HG02870 (cell line): ENCODE measurements around the gene VAV3.

Experiments
- ATAC-seq: cut with Tn5 transposase; IDR thresholded peaks from one replicate; pipeline ENCODE4 v1.9.1; 2021; ENCODE audit warnings: mild to moderate bottlenecking, moderate library complexity; ENCODE audit not compliant: unreplicated experiment

The VAV3 gene

DNA sequence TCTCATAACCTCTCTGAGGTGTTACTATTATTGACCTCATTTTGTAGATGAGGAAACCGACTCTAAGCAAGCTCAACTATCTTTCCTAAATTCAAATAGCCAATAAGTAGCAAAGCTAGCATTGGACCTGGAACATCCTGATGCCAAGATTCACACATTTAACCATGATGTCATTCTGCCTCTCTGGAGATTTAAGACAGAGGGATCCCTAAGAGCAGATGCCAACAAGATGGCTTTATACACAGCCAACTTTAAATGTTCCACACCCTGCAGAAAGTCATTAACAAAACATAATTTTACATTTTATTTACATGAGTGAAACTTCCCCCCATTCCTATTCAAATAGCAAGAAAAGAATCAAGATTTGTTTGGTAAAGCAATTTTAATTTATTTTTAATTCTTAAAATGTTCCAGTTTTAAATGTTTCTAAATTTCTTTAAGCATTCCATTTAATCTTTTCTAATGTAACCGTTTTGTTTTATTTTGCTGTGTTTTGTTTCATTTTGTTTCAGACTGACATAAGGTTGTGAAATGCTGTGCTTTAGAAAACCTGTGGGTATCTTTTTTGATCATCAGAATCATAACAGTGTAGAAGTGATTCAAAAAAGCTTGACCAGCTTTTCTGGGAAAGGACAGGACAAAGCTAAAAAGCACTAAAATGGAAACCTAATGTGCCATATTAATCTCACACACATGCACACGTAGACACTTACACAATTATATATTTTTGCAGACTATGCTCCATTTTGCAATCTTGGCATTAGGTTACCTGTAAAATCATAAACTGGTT is 7.6 kb upstream of the VAV3 start:
- no peak for ATAC-seq

DNA sequence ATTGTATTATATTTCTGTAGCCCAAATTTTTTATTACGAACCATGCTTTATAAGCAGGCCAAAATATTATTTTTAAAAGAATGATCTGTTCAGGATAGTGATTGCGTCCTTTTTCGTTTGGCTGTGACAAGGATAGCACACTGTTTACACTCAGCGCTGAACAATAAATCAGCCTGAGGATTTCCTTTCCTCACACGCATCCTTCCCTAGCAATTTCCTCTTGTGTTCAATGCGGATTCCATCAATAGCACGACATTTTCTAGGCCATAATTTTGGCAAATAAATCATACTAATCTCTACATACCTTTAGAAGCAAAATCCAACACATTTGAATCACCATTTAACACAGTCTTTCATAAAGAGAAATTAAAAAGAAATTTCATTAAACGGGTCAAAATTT is 1.6 kb upstream of the VAV3 start:
- no peak for ATAC-seq

DNA sequence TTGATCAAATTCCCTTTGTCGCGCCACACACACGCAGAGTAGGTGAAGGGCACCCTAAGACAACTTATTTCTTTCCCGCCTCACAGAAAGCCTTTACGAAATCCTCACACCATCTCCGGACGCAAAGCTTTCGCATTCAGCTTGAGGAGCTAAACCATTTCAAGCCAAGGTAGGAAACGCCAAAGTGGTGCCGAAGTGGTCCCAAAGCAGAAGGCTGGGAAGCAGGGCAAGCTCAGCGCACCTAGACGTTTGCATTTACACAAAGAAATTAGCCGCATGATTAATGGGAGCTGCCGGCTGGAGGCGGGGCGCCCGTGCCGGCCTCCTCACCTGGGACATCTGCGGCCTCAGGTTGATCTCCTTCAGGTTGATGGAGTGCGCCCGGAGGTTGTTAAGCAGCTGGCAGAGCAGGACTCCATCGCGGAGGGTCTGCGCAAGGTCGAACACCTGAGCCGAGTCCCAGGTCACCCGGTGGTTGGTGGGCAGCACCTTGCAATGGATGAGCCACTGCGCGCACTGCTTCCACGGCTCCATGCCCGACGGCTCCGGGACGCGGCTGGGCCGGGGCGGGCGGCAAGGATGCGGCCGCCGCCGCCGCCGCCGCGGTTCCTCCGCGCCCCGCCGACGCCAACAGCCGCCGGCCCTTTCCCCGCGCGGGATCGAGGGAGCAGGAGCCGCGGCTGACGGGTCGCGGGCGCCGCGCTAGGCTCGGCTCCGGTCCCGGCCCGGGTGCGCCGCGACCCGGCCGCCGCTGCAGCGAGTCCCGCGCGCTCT is 457 bp downstream of the VAV3 start:
- no peak for ATAC-seq

DNA sequence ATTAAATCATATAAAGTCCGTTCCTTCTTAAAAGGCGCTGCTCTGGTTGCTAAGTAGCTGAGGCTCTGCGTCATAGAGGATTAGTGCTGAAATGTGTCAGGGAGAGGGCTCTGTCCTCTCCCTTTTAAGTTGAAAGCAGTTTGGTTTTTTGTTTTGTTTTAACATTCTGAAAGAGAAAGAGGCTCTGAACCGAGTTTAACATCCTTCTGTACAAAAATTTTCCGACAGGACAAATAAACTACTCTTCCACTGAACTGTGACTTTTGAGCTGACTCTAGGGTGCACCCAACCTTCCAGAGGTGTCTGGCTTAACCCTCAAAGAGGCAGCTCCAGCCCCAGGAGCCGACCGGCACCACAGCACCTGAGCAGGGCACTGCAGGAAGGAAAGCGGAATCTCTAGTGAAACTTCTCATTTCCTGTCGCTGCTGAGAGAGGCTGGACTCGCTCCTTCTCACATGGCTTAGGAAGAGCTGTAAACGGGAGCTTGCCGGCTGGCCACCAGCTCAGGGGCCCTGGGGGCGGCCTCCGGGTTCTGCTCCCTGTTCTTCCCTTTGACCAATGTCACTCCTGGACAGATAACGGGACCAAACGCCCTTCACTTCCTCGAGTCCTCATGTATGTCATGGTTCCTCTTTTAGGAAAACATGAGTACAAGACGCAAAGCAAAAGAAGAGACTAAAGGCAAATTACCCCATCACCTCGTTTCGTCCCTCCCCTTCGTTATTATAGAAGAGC is 1.2 kb downstream of the VAV3 start:
- peak; percentile 78 for ATAC-seq

DNA sequence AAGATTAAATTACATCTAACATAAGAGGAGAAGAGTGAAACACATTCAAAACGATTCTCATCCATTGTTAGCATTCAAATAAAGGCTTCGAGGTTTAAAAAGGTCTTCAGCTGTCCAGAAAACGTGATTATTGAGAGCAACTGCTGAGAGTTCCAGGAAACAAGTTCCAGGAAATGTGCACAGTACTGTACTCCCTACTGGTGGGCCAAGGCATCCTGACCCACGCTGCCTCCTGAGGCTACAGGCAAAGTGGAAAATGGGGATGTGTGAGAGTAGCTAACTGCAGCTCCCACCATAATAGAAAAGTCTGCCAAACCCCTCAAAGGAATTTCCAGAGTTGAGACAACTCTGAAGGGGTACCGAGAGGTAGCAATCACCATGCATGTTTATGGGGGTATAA is 2.0 kb downstream of the VAV3 start:
- no peak for ATAC-seq

DNA sequence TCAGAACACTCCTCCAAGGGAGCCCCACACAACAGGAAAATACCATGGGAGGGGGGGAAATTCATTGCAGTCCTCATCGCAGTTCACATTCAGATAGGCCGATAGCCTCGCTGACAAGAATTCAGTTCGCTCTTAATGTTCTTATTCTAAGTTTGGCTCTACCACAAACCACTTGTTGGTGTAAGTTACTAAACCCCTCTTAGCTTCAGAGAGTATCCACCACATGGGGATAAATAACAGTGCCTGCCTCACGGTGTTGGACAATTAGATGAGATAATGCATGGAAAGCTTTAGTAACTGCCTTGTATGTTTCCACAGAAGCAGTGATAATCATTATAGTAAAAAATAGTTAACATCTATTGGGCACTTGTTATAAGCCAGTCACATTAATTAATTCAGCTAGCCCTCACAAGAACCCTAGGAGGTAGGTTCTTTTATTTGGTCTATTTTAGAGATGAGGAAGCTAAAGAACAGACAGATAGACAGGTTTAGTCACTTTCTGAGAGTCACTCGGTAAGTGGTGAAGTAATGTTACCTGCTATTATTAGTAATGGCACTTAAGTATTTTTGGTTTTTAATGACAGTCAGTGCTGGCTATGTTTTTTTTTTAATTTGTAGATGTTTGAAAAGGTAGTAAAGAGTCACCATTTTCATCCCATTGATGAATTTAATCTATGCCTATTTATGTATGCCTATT is 10.1 kb downstream of the VAV3 start:
- no peak for ATAC-seq

DNA sequence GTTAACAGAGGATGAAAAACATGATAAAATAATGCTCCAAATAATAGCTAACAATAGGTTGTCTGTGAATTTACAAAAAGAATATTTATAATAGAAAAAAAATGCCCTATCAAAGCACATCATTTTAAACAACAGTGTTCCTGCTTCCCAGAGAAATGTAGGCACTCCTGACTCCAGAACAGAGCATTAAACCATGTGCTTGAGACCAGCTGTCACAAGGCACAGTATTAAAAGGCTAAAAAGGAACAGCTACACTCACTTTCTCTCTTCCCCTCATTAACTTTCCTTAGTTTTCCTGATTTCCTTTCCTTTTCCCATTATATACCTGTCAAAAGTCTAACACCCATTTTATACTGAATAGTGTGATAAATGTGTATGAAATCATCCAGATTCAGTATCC is 10.9 kb downstream of the VAV3 start:
- ATAC-seq: no peak

DNA sequence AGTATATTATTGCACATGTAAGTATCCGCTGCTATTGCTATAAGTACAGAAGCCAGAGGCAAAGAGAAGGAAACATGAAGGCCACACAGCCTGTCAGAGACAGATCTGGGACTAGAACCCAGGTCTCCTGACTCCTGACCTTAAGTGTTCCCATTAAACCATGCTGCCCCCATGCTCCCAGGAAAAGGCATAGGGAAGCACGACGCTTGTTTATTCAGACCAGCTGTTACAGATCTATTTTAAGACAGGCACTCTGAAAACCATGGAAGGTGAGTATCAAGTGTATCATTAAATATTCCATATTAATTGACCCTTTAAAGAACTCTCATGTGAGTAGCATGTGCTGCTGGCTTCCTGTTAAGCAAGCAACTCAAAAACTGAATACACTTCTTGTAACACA is 11.4 kb downstream of the VAV3 start:
- ATAC-seq: no peak

DNA sequence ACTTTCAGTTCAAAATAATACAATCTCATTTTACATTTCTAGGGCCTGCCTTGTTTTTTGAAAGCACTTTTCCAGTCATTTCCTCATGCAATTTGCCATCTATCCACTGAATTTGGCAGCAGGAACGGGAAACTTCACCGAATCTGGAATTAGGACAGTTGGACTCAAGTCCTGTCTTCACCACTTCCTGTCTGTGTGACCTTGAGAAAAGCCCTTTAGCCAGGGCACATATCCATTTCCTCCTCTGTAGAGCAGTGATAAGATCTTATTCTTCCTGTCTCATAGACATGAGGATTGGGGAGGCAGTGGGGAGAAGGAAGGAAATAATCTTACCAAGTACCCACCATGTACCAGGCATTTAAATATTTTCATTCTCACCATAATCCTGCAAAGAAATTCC is 12.0 kb downstream of the VAV3 start:
- no peak for ATAC-seq

DNA sequence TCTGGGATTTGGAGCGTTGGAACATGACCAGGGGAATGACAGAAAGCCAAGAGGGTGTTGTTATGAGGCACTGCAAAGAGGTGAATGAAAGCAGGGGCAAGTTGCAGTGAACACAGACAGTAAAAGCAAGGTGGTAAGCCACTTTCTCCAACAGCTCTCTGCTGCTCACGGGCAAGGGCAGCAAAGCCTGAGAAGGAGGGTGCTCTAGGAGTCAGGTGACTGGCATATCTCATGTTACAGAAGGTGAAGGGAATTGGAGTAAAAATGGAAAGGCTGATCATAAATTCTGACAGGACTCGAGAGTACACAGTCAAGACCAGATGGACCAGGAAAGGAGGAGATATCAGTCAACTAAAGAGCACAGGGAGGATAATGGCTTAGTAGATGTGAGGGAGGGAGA is 14.5 kb downstream of the VAV3 start:
- no peak for ATAC-seq

DNA sequence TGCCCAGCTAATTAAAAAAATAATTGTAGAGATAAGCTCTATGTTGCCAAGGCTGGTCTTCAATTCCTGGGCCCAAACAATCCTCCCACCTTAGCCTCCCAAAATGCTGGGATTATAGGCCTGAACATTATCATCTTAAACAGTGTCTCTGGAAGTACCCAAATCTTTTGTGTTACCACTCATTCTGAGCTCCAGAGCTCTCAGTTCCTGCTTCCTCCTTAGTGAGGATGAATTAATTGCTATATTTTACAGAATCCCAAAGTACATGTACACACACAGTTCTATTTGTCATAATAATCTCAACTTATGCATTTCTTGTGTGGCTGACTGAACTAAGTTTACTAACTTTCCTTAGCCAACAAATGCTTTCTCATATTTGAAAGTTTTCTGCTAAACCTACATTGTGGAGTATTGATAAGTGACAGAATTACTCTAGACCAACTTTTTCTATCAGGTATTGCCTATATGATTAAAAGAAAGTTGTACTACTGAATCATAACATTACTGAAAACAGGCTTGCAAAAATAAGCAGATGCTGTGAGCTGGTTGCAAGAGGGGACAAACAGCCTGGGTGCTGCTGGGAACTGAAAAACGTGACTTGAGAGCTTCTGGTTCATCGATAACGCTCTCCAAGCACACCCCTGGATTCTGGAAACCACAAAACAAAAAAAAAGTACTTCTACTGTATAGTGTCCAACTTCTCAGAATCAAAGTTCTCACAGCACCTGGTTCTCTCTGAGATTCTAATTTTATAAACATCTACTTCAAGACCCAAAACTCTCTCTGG is 15.3 kb downstream of the VAV3 start:
- peak; percentile 97 for ATAC-seq

DNA sequence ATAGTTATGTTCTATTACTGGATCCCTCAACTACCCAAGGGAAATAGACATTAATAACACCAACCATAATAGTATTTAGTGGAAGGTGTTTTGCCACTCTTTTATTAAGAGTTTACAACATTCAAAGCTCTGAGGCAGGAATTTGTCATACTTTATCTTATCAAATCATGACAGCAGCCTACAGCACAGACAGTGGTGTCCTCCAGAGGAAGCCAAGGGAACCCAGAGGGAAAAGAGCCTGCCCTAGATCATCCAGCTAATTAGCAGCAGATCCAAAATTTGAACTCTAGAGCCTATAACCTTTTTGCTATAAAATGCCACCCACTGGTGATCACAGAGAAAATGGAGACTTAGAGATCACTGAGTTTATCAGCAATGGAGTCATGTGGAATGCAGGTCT is 18.2 kb downstream of the VAV3 start:
- no peak for ATAC-seq

DNA sequence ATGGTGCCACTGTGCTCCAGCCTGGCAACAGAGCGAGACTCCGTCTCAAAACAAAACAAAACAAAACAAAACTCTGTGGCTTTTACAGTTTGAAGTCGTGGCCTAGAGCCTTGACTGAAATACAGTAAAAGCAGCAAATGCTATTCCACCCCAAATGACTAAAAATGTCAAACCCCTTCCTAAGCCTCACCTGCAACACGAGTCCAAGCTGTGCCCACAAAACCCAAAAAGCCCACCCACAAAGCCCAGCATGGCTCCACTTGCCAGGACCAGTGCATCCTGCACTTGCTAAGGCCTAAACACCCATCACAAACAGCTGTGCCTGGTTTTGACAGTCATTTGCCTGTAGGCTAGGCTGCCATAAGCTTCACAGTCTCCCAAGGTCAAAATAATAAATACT is 21.3 kb downstream of the VAV3 start:
- no peak for ATAC-seq

DNA sequence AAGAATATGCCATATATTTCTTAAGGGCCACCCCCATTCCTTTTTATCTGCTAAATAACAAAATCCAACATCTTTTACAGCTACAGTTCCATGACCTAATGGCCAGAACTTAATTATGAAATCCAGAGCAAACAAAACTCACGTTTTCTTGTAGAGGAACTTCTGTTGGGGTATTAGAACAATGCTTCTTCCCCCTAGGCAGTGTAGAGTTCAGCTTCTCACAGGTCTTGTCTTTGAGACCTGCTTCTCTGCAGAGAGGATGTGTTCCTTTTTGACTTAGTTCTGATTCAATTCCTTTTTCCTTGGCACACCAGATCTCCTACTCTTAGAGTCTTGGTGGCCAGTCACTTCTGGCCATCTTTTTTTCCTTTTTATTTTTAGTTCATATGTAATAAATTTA is 22.2 kb downstream of the VAV3 start:
- no peak for ATAC-seq

DNA sequence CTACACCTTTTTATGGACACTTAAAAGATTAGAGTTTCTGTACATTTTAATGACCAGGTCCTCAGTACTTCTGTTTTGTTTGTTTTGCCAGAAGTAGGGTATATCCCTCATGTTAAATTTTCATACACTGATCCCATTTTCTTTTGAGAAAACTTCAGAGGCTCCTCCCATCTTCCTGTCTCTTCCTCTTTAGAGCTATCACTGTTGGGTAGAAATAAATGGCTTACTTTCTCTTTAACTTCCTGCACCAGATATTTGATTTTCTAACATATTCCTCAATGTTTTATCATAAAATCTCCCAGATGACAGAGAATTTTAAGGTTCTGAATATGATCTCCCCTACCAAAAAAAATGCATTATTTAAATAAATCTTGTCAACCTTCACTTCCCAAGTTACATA is 23.4 kb downstream of the VAV3 start:
- no peak for ATAC-seq

DNA sequence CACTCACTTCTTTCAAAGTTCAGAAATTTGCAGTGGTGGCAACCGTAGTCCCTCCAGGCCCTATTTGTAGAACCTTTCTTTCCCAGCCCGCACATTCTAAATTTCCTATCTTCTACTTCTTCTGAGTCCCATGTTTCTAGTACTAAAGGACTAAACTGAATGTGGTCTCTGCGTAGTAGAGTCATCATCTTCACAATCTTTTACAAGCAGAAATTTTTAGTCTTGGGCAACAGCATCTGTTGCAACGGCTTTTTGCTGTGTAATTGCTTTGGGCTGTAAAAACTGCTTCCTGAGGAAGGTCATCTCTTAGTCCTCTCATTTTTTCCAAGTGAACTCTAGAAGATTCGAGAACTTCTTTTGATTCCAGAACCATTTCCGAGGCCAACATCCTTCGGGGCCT is 23.9 kb downstream of the VAV3 start:
- no peak for ATAC-seq

DNA sequence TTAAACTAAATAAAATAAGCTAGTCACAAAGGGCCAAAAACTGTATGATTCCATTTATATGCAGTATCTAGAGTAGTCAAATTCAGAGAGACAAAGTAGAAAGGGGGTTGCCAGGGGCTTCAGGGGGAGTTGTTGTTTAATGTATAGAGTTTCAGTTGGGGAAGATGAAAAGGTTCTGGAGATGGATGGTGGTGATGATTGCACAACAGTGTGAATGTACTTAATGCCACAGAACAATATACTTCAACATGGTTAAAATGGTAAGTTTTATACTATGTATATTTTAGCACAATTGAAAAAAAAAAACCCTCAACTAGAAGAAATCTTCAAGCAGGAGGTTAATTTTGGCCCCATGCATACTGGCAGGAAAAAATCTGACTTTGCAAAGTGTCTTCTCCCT is 24.3 kb downstream of the VAV3 start:
- no peak for ATAC-seq

DNA sequence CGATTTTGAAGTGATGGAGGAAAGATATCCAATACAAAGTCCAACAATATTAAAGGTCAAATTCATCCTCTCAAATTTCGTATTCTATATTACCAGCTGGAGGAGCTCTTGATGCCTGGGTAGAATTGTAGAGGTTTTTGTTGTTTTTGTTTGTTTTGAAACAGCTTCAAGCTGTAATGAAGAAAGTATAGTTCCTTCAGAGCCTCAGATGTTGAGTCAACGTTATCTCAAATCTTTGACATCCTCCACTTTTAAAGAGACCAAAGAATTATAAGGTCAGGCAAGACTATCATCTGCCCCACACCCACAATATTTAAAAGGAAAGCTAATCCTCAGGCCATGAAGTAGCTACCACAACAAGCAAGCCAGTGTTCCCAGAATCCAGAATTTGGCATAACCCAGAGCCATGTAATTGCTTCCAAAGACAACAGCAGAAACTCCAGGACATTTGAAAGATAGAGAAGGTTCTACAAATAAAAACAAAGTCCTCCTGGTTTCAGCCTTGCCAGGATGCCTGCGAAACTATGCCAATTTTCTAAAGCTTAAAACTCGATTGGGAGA is 24.9 kb downstream of the VAV3 start:
- no peak for ATAC-seq

DNA sequence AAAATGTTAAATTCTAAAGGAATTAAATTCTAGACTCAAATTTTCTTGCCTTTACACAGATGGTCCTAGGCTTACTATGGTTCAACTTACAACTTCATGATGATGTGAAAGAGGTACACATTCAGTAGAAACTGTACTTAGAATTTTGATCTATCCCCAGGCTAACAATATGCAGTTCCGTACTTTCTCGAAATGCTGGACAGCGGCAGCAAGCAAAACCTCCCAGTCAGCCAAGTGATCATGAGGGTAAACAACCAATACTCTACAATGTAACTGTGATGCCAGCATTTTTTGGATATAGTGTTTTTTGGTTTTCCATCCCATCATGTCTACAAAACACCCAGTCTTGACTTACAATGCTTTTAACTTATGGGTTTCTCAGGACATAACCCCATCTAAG is 25.7 kb downstream of the VAV3 start:
- ATAC-seq: no peak
